GM23338 (cell line): ENCODE data around the gene PLA2G5. TPM values are rescaled to one million over a fixed set of nuclear protein-coding genes. Genes with fewer than 3 reads are reported as not detected.

Source experiments
- ATAC-seq: fragments of 200-7000 bp; cut with Tn5 transposase; 3 replicates; pipeline ENCODE4 v1.9.1; 2020
- DNase-seq: peaks from one replicate; pipeline ENCODE4 v3.0.0-alpha.2; 2015; ENCODE audit warnings: low spot score
- H2AFZ ChIP-seq: fragments of 200-600 bp; sonication (generic); 2 replicates; pipeline ENCODE4 v1.8.0; 2016; ENCODE audit warnings: antibody characterized with exemption, mild to moderate bottlenecking, moderate library complexity
- H3F3A ChIP-seq: fragments of 200-600 bp; sonication (generic); replicated peaks from 2 replicates; pipeline ENCODE4 v1.8.0; 2017; ENCODE audit warnings: antibody characterized with exemption, mixed run types, low read depth
- H3K27ac ChIP-seq: fragments of 200-600 bp; sonication (generic); 2 replicates; pipeline ENCODE4 v1.6.1; 2016; ENCODE audit warnings: low read depth
- H3K27me3 ChIP-seq: fragments of 200-600 bp; sonication (generic); 2 replicates; pipeline ENCODE4 v1.8.0; 2016; ENCODE audit warnings: mild to moderate bottlenecking, mixed run types, moderate library complexity; ENCODE audit not compliant: insufficient read depth
- H3K36me3 ChIP-seq: fragments of 200-600 bp; sonication (generic); 2 replicates; pipeline ENCODE4 v1.8.0; 2016; ENCODE audit warnings: mild to moderate bottlenecking; ENCODE audit not compliant: insufficient read depth
- H3K4me1 ChIP-seq: fragments of 200-600 bp; sonication (generic); 2 replicates; pipeline ENCODE4 v1.8.0; 2016; ENCODE audit warnings: mild to moderate bottlenecking, moderate library complexity; ENCODE audit not compliant: insufficient read depth
- H3K4me2 ChIP-seq: fragments of 200-600 bp; sonication (generic); 2 replicates; pipeline ENCODE4 v1.7.1; 2017; ENCODE audit warnings: mixed run types
- H3K4me3 ChIP-seq: fragments of 200-600 bp; sonication (generic); 2 replicates; pipeline ENCODE4 v1.6.1; 2016; ENCODE audit warnings: mixed run types
- H3K79me2 ChIP-seq: fragments of 200-600 bp; sonication (generic); replicated peaks from 2 replicates; pipeline ENCODE4 v1.8.0; 2017; ENCODE audit warnings: mild to moderate bottlenecking; ENCODE audit not compliant: insufficient read depth
- H3K9me2 ChIP-seq: fragments of 200-600 bp; sonication (generic); 2 replicates; pipeline ENCODE4 v1.8.0; 2017; ENCODE audit not compliant: insufficient read depth
- H4K20me1 ChIP-seq: fragments of 200-600 bp; sonication (generic); replicated peaks from 2 replicates; pipeline ENCODE4 v1.8.0; 2017; ENCODE audit warnings: mild to moderate bottlenecking; ENCODE audit not compliant: insufficient read depth
- H3K27ac Mint-ChIP-seq: 2 replicates; pipeline ENCODE4 v1.8.0; 2020; ENCODE audit warnings: inconsistent platforms, mild to moderate bottlenecking, moderate library complexity, mixed read lengths
- H3K27me3 Mint-ChIP-seq: 3 replicates; pipeline ENCODE4 v1.8.0; 2022; ENCODE audit warnings: low read depth, mild to moderate bottlenecking, moderate library complexity, mixed read lengths, inconsistent platforms; ENCODE audit not compliant: insufficient read depth, poor library complexity
- H3K36me3 Mint-ChIP-seq: 3 replicates; pipeline ENCODE4 v1.8.0; 2021; ENCODE audit warnings: low read depth, mild to moderate bottlenecking, inconsistent platforms, moderate library complexity, mixed read lengths
- H3K4me1 Mint-ChIP-seq: 3 replicates; pipeline ENCODE4 v1.8.0; 2020; ENCODE audit warnings: mild to moderate bottlenecking, inconsistent platforms, mixed read lengths
- H3K4me3 Mint-ChIP-seq: 3 replicates; pipeline ENCODE4 v1.8.0; 2021; ENCODE audit warnings: moderate library complexity, mild to moderate bottlenecking, inconsistent platforms, mixed read lengths
- H3K9me3 Mint-ChIP-seq: 3 replicates; pipeline ENCODE4 v1.8.0; 2020; ENCODE audit warnings: moderate library complexity, mild to moderate bottlenecking, inconsistent platforms, mixed read lengths
- EZH2 ChIP-seq: fragments of 200-600 bp; sonication (generic); IDR thresholded peaks from one replicate; pipeline ENCODE4 v1.8.0; 2017; ENCODE audit warnings: antibody characterized with exemption, mild to moderate bottlenecking, low read depth; ENCODE audit not compliant: unreplicated experiment
- EZH2phosphoT487 ChIP-seq: fragments of 200-600 bp; sonication (generic); IDR thresholded peaks from one replicate; pipeline ENCODE4 v1.8.1; 2018; ENCODE audit warnings: antibody characterized with exemption; ENCODE audit not compliant: unreplicated experiment
- POLR2AphosphoS5 ChIP-seq: IDR thresholded peaks from 2 replicates; pipeline ENCODE4 v1.6.1; 2016; ENCODE audit warnings: antibody characterized with exemption, low read depth
- STAT1 ChIP-seq: IDR thresholded peaks from one replicate; pipeline ENCODE4 v1.6.1; 2016; ENCODE audit warnings: antibody characterized with exemption; ENCODE audit not compliant: unreplicated experiment
- ZNF114 ChIP-seq: fragments of 250-450 bp; sonication (Bioruptor Pico); IDR thresholded peaks from 2 replicates; pipeline ENCODE4 v1.5.0; 2020; ENCODE audit warnings: mild to moderate bottlenecking, moderate library complexity
- polyA plus RNA-seq: library from polyadenylated mRNA; unstranded; fragments of >200 nt; fragmentation: Nextera tagmentation; extraction: Ambion mirVana; gene quantifications from 2 replicates; pipeline ENCODE4 v1.2.1, GENCODE V29; 2016
- total RNA-seq: library from RNA; depleted of rRNA; stranded (reverse); fragments of >200 nt; shearing (Covaris generic); gene quantifications from 2 replicates; pipeline ENCODE4 v1.2.3, GENCODE V29; 2014
- TF ChIP-seq, protein P1 (sequence below): fragments of 250-450 bp; sonication (Bioruptor Pico); IDR thresholded peaks from 2 replicates; pipeline ENCODE4 v1.5.0; 2020; ENCODE audit warnings: mild to moderate bottlenecking, moderate library complexity
- TF ChIP-seq, protein P2 (sequence below): IDR thresholded peaks from one replicate; pipeline ENCODE4 v1.6.1; 2018; ENCODE audit warnings: antibody characterized with exemption; ENCODE audit not compliant: unreplicated experiment

Gene PLA2G5
- total and polyA plus RNA-seq, 2 experiments from 2014 or later, result not detected

DNA sequence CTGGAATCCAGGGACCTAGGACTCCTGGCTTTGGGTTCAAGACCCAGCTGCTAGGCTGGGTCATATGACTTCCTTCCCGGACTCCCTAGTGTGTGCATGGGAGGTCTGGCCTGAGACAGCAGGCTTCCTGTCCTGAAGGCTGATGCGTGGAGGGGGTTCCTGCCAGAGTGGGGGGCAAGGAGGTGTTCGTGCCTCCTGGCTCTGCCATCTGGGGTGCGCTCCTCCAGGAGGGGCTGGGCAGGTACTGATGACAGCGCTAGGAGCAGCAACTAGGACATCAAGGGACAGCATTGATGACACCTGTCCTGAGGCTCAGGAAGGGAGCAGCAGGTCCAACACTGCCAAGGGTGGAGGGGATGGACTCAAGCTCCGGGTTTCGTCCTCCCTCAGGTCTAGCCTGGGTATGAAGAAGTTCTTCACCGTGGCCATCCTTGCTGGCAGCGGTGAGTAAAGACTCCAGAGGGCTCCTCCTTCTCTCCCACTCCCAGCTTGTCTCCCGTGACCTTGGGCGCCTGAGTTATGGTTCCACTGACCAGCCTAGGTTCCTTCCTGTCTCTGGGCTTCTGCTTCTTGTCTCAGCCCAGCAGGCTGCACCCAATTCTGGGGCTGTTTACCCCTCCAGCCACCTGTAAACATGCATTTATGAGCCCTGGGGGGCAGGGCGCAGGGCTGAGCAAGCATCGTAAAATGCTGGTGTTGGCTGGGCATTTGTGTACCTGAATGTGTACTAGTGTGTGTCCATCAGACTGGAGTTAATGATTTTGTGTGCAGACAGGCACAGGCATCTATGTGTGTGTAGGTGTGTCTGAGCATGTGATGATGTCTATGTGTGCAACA is 70.0 kb downstream of the PLA2G5 start:
- Histone ChIP-seq H2AFZ (no peak overlapping the region), H3K4me2 (no peak overlapping the region), H3K9me2 (no peaks in the 10 kb centered on the region), H3K27me3 (no peaks in the 10 kb centered on the region), H4K20me1 (no peaks in the 10 kb centered on the region), H3K4me3 (no peak overlapping the region), H3K36me3 (no peaks in the 10 kb centered on the region), H3F3A (no peaks in the 10 kb centered on the region), H3K27ac (no peak overlapping the region), H3K4me1 (no peaks in the 10 kb centered on the region), H3K79me2 (no peaks in the 10 kb centered on the region)
- ATAC-seq (no peak), DNase-seq (no peak)
- Mint-ChIP-seq H3K4me3 (no peak overlapping the region), H3K27ac (no peak overlapping the region), H3K4me1 (no peaks in the 10 kb centered on the region), H3K36me3 (peaks cover 4% of the 10 kb centered on the region; the same call in 1 of the 3 replicates), H3K9me3 (peaks cover 7% of the 10 kb centered on the region; the same call in 2 of the 3 replicates), H3K27me3 (peaks cover 3% of the 10 kb centered on the region)
- TF ChIP-seq EZH2 (no peak), EZH2phosphoT487 (no peak), STAT1 (no peak), ZNF114 (CRISPR knock-in tag) (no peak), POLR2AphosphoS5 (no peak)
- TF ChIP-seq, protein P1, sequence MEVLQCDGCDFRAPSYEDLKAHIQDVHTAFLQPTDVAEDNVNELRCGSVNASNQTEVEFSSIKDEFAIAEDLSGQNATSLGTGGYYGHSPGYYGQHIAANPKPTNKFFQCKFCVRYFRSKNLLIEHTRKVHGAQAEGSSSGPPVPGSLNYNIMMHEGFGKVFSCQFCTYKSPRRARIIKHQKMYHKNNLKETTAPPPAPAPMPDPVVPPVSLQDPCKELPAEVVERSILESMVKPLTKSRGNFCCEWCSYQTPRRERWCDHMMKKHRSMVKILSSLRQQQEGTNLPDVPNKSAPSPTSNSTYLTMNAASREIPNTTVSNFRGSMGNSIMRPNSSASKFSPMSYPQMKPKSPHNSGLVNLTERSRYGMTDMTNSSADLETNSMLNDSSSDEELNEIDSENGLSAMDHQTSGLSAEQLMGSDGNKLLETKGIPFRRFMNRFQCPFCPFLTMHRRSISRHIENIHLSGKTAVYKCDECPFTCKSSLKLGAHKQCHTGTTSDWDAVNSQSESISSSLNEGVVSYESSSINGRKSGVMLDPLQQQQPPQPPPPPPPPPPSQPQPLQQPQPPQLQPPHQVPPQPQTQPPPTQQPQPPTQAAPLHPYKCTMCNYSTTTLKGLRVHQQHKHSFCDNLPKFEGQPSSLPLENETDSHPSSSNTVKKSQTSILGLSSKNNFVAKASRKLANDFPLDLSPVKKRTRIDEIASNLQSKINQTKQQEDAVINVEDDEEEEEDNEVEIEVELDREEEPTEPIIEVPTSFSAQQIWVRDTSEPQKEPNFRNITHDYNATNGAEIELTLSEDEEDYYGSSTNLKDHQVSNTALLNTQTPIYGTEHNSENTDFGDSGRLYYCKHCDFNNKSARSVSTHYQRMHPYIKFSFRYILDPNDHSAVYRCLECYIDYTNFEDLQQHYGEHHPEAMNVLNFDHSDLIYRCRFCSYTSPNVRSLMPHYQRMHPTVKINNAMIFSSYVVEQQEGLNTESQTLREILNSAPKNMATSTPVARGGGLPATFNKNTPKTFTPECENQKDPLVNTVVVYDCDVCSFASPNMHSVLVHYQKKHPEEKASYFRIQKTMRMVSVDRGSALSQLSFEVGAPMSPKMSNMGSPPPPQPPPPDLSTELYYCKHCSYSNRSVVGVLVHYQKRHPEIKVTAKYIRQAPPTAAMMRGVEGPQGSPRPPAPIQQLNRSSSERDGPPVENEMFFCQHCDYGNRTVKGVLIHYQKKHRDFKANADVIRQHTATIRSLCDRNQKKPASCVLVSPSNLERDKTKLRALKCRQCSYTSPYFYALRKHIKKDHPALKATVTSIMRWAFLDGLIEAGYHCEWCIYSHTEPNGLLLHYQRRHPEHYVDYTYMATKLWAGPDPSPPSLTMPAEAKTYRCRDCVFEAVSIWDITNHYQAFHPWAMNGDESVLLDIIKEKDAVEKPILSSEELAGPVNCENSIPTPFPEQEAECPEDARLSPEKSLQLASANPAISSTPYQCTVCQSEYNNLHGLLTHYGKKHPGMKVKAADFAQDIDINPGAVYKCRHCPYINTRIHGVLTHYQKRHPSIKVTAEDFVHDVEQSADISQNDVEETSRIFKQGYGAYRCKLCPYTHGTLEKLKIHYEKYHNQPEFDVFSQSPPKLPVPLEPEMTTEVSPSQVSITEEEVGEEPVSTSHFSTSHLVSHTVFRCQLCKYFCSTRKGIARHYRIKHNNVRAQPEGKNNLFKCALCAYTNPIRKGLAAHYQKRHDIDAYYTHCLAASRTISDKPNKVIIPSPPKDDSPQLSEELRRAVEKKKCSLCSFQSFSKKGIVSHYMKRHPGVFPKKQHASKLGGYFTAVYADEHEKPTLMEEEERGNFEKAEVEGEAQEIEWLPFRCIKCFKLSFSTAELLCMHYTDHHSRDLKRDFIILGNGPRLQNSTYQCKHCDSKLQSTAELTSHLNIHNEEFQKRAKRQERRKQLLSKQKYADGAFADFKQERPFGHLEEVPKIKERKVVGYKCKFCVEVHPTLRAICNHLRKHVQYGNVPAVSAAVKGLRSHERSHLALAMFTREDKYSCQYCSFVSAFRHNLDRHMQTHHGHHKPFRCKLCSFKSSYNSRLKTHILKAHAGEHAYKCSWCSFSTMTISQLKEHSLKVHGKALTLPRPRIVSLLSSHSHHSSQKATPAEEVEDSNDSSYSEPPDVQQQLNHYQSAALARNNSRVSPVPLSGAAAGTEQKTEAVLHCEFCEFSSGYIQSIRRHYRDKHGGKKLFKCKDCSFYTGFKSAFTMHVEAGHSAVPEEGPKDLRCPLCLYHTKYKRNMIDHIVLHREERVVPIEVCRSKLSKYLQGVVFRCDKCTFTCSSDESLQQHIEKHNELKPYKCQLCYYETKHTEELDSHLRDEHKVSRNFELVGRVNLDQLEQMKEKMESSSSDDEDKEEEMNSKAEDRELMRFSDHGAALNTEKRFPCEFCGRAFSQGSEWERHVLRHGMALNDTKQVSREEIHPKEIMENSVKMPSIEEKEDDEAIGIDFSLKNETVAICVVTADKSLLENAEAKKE (CRISPR knock-in tag), result no peak
- TF ChIP-seq, protein P2, sequence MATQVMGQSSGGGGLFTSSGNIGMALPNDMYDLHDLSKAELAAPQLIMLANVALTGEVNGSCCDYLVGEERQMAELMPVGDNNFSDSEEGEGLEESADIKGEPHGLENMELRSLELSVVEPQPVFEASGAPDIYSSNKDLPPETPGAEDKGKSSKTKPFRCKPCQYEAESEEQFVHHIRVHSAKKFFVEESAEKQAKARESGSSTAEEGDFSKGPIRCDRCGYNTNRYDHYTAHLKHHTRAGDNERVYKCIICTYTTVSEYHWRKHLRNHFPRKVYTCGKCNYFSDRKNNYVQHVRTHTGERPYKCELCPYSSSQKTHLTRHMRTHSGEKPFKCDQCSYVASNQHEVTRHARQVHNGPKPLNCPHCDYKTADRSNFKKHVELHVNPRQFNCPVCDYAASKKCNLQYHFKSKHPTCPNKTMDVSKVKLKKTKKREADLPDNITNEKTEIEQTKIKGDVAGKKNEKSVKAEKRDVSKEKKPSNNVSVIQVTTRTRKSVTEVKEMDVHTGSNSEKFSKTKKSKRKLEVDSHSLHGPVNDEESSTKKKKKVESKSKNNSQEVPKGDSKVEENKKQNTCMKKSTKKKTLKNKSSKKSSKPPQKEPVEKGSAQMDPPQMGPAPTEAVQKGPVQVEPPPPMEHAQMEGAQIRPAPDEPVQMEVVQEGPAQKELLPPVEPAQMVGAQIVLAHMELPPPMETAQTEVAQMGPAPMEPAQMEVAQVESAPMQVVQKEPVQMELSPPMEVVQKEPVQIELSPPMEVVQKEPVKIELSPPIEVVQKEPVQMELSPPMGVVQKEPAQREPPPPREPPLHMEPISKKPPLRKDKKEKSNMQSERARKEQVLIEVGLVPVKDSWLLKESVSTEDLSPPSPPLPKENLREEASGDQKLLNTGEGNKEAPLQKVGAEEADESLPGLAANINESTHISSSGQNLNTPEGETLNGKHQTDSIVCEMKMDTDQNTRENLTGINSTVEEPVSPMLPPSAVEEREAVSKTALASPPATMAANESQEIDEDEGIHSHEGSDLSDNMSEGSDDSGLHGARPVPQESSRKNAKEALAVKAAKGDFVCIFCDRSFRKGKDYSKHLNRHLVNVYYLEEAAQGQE, result no peak
